Ascending aorta (tissue), 2 donors: ENCODE measurements around the gene IFNAR1. TPM values are rescaled to one million over a fixed set of nuclear protein-coding genes. Genes with fewer than 3 reads are reported as not detected.

Experiments
- DNase-seq, 2 donors: peaks; one replicate each; pipeline ENCODE4 v3.0.0-alpha.2; 2019; ENCODE audit warnings: low spot score in 2 of 2
- H3K27ac ChIP-seq, 2 donors: fragments of 200-600 bp; sonication (generic); one replicate each; pipeline ENCODE4 v1.5.1; 2016 to 2017; ENCODE audit warnings: mild to moderate bottlenecking in 1 of 2
- H3K27me3 ChIP-seq: fragments of 200-600 bp; sonication (generic); one replicate; pipeline ENCODE4 v1.5.1; 2017
- H3K36me3 ChIP-seq, 2 donors: fragments of 200-600 bp; sonication (generic); one replicate each; pipeline ENCODE4 v1.5.1; 2016
- H3K4me1 ChIP-seq, 2 donors: fragments of 200-600 bp; sonication (generic); one replicate each; pipeline ENCODE4 v1.5.1; 2016 to 2017; ENCODE audit warnings: mild to moderate bottlenecking in 1 of 2
- H3K4me3 ChIP-seq, 2 donors: fragments of 200-600 bp; sonication (generic); one replicate each; pipeline ENCODE4 v1.5.1; 2016 to 2017; ENCODE audit warnings: mild to moderate bottlenecking in 1 of 2
- H3K9me3 ChIP-seq, 2 donors: fragments of 200-600 bp; sonication (generic); one replicate each; pipeline ENCODE4 v1.5.1; 2016
- CTCF ChIP-seq, 3 experiments: fragments of 200-600 bp in 2 of 3; fragments of 450-650 bp in 1 of 3; sonication (generic) in 2 of 3; IDR thresholded peaks; one replicate each; pipeline ENCODE4 v1.5.1; 2016 to 2019; ENCODE audit warnings: antibody characterized with exemption in 3 of 3, mild to moderate bottlenecking in 1 of 3, moderate library complexity in 1 of 3
- intact Hi-C: fragments of 100-400 bp; cut with DNase I; formaldehyde crosslinking; loops from one replicate; pipeline ENCODE4 v1.15.1; 2023
- total RNA-seq: library from RNA; depleted of rRNA; stranded (reverse); fragments of >200 nt; gene quantifications from one replicate; pipeline ENCODE4 v1.1.0, GENCODE V29; 2016

Gene IFNAR1
- total RNA-seq, result 25.9 TPM

DNA sequence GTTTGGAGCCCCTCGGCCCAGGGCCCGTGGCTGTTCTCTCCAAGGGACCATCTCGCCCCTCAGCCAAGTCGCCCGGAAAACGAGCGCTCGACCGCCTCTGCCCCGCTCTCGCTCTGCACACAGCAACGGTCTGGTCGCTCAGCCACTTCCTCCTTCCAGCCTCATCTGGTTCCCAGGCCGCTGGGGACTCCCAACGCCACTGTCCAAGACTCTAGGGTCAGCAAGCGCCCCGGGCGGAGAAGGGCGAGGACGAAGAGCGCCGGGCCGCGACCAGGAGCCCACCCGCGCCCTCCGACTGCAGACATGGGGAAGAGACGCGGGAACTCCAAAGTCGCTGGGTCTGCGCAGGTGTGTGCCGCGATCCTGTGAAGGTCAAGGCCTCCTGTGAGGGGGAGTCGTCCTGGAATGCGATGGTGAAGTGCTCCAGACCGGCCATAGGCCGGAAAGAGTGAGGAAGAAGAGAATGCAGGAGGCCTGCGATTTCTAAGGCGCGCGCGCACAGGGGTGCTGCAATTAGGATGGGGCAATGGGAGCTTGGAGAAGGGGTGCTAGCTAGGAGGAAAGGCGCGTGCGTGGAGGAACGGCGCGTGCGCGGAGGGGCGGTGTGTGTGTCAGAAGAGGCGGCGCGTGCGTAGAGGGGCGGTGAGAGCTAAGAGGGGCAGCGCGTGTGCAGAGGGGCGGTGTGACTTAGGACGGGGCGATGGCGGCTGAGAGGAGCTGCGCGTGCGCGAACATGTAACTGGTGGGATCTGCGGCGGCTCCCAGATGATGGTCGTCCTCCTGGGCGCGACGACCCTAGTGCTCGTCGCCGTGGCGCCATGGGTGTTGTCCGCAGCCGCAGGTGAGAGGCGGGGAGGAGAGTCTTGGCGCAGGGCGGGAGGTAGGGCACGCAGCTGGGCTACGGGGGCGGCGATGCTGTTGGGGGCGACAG is at the start of gene IFNAR1:
IFNAR1 (plus strand) TSS at position 680 of the 931 bp plus-strand sequence; CDS start at position 766, 86 bp downstream.
- intact Hi-C loops, result loop anchor here (1.0 to 5.0 kb wide), 7 partner anchors 52 to 712 kb away; partner anchors contain the start of genes CFAP298, IFNGR2 and IL10RB
- H3K9me3 ChIP-seq, result no peaks in the 10 kb centered on the region
- peak; percentile 95 to 99 for DNase-seq
- TF ChIP-seq CTCF (IDR thresholded peaks at IDR 0.05), result no peak
- no peaks in the 10 kb centered on the region for H3K27me3 ChIP-seq
- H3K27ac ChIP-seq, result peak within 1 kb of the TSS; percentile 94 to 98
- H3K4me3 ChIP-seq, result peak within 1 kb of the TSS; percentile 81 to 98
- H3K4me1 ChIP-seq, result peaks cover 2 to 22% of the 10 kb centered on the region in 2 donors
- no peaks in the 10 kb centered on the region for H3K36me3 ChIP-seq

DNA sequence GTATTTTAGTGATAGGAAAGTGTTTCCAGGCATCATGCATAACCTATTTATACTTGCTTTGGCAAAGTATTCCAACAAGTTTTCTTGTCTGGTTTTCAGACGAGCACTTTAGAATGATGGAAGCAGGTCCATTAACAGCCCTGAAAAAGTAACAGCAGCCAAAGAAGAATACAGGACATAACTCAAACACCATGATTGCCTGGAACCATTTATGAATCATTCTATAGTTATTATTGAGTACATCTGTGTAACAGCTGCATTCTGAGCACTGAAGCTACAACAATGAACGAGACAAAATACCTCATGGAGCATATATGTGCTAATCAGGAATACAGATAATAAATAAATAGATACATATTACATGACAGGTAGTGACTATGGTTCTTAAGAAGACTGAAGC is 46.0 kb upstream of the IFNAR1 start:
- no peaks in the 10 kb centered on the region for H3K27me3 ChIP-seq
- TF ChIP-seq CTCF (IDR thresholded peaks at IDR 0.05), result no peak
- DNase-seq, result no peak
- H3K4me1 ChIP-seq, result no peaks in the 10 kb centered on the region
- intact Hi-C loops, result no loop called here
- H3K9me3 ChIP-seq, result no peaks in the 10 kb centered on the region
- H3K36me3 ChIP-seq, result peaks cover 30 to 60% of the 10 kb centered on the region in 2 donors
- no peak overlapping the region for H3K4me3 ChIP-seq
- H3K27ac ChIP-seq, result no peak overlapping the region

GRCh38 chr21:33279330-33279820 is 45.4 kb upstream of the IFNAR1 start:
- Histone ChIP-seq H3K4me3 (no peak overlapping the region), H3K4me1 (no peaks in the 10 kb centered on the region), H3K27me3 (no peaks in the 10 kb centered on the region), H3K9me3 (no peaks in the 10 kb centered on the region), H3K36me3 (peaks cover 29 to 62% of the 10 kb centered on the region in 2 donors), H3K27ac (no peak overlapping the region)
- intact Hi-C loops, result no loop called here
- no peak for DNase-seq
- no peak for TF ChIP-seq CTCF (IDR thresholded peaks at IDR 0.05)

GRCh38 chr21:33281096-33281652 is 43.6 kb upstream of the IFNAR1 start:
- no peak for DNase-seq
- no peak overlapping the region for H3K4me3 ChIP-seq
- H3K4me1 ChIP-seq, result peaks cover 0 to 1% of the 10 kb centered on the region in 2 donors
- H3K9me3 ChIP-seq, result no peaks in the 10 kb centered on the region
- H3K27ac ChIP-seq, result no peak overlapping the region
- peaks cover 24 to 59% of the 10 kb centered on the region in 2 donors for H3K36me3 ChIP-seq
- H3K27me3 ChIP-seq, result no peaks in the 10 kb centered on the region
- no peak for TF ChIP-seq CTCF (IDR thresholded peaks at IDR 0.05)
- intact Hi-C loops, result no loop called here

DNA sequence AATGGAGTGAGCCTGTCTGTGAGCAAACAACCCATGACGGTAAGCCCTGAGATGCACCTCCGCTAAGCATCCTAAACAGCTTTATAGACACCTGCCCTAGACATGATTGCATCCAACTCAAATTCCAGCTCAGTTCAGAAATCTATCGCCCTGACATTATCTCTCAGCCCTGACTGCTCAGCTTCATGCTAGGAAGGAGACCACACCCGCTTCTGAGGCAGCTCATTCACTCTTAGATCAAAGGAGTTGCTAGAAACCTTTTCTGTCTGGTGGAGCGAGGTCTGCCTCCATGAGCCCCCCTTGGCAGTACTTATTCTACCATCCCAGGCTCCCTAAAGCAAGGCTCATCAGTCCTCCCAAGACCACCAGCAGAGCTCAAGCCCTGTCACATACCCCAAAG is 41.6 kb upstream of the IFNAR1 start:
- no peaks in the 10 kb centered on the region for H3K9me3 ChIP-seq
- no peak for TF ChIP-seq CTCF (IDR thresholded peaks at IDR 0.05)
- no peak overlapping the region for H3K27ac ChIP-seq
- DNase-seq, result no peak
- intact Hi-C loops, result no loop called here
- no peak overlapping the region for H3K4me3 ChIP-seq
- no peaks in the 10 kb centered on the region for H3K27me3 ChIP-seq
- H3K36me3 ChIP-seq, result peaks cover 24 to 53% of the 10 kb centered on the region in 2 donors
- H3K4me1 ChIP-seq, result peaks cover 0 to 14% of the 10 kb centered on the region in 2 donors
